AG10803 (cell line): ENCODE measurements around the gene EDRF1.
"Not testable (repeated sequence)": the region's sequence is repeated elsewhere in the genome, so short reads cannot be mapped to it uniquely, and the experiment has no call there.

Source experiments
- DNase-seq: peaks from one replicate; pipeline ENCODE4 v3.0.0; 2010; ENCODE audit warnings: low read depth
- H3K4me3 ChIP-seq: 2 replicates; pipeline ENCODE4 v1.5.1; 2011; ENCODE audit warnings: mild to moderate bottlenecking, low read length, control low read depth
- CTCF ChIP-seq: conservative IDR thresholded peaks from 2 replicates; pipeline ENCODE4 v1.5.1; 2011; ENCODE audit warnings: mild to moderate bottlenecking, low read length, control low read depth, inconsistent platforms

The EDRF1 gene

DNA sequence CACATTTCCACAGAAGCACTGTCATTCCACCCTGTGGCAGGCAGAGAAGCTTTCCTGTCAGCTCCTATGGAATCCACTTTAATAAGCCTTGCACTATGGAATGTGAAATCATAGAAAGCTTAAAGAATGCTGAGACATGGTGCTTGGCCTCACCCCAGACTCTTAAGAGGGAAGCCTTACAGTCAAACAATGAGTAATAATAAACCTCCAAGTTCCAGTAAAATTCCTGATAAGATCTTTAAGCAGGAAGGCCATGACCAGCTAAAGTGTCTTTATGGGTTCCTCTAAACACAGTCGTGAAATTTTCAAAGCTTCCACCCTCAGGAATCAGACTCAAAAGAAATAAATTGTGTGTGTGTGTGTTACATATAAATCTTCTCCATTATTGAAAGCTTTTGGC, 24.6 kb upstream of the EDRF1 start:
- DNase-seq = peak; percentile 89
- TF ChIP-seq CTCF = no peak; the same call in 1 of the 2 replicates
- no peak overlapping the region for H3K4me3 ChIP-seq

DNA sequence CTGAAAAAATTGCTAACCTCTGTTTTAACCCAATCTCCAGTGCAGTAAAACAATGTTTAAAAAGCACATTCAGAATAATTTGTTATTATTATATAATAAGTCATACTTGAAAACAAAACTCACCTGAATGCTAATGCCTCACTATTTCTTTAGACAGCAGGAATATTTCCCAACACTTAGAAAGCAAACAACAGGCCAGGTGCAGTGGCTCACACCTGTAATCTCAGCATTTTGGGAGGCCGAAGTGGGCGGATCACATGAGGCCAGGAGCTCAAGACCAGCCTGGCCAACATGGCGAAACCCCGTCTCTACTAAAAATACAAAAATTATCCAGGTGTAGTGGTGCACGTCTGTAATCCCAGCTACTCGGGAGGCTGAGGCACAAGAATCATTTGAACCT, 22.6 kb upstream of the EDRF1 start:
- not testable (repeated sequence) for H3K4me3 ChIP-seq, DNase-seq

GRCh38 chr10:125698481-125698998, 21.0 kb upstream of the EDRF1 start:
- no peak for TF ChIP-seq CTCF
- no peak overlapping the region for H3K4me3 ChIP-seq
- no peak for DNase-seq

DNA sequence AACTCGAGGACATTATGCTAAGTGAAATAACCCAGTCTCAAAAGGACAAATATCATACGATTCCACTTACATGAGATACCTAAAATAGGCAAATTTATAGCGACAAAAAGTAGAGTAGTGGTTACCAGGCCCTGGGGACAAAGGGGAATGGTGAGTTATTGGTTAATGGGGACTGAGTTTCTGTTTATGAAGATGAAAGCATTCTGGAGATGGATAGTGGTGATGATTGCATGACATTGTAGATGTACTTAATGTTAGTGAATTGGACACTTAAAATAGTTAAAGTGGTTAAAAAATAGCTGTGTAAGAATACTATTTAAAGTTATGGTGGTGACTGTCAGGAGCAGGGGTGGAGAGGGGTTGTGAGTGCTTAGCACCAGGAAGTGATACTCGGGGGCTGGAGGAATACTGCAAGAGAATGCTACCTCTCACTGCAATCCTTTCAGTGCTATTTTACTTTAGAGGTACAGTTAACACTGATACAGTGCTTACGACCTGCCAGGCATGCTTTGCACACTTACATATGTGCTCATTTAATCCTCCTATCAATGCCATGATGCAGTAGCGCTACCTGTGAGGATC, 19.9 kb upstream of the EDRF1 start:
- DNase-seq = no peak
- H3K4me3 ChIP-seq = no peak overlapping the region
- no peak for TF ChIP-seq CTCF

DNA sequence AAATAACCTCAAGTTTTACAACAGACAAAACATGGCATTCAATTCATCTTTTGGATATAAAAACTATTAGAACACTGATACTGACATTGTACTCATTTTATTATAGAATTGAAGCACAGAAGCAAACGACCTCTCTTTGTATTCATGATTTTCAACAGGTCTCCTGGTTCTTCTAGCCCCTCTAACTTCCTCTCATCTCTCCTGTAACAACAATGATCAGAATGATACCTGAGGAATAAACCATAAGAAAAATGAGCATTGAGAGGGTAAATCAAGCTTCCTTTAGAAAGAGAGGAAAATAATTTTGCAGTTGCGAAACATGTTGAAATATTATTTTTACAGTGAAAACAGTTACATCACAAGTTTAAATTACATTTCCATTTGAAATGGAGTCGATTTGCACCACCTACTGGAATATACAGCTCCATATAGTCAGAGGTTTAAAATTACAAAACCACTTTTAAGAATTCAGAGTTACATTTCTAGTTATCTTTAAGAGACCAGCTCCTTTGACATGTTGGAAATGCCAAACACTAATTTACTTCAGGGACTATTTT, 19.1 kb upstream of the EDRF1 start:
- DNase-seq = peak; percentile 49
- peak; percentile 57 for TF ChIP-seq CTCF
- H3K4me3 ChIP-seq = no peak overlapping the region

- no peak for TF ChIP-seq CTCF
- no peak overlapping the region for H3K4me3 ChIP-seq
- DNase-seq = peak; percentile 6
These were observed 11.7 kb upstream of the EDRF1 start for GRCh38 chr10:125707541-125708468.

DNA sequence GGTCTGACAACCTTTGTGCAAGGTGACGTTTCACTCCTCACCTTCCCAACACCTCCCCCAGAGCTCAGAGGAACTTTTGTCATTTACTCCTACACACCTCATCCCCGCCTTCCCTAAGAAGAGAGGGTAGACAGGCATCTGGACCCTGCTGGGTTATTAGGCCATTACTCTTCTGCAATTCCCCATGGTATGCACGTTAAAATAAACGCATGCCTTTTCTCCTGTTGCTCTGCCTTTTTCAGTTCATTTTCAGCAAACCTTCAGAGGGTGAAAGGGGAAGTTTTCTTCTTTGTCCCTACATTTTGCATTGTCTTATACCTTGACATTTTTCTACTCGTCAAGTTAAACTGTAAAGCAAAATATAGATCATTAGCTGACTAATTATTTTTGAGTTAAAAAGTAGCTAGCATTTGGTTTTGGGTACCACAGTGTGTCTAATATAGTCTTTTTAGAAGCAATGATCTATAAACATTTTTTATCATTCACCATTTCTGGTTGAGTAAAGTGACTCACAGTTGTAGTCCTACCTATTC, 10.5 kb upstream of the EDRF1 start:
- no peak for TF ChIP-seq CTCF
- no peak overlapping the region for H3K4me3 ChIP-seq
- DNase-seq = no peak
